Upper lobe of left lung (tissue), 4 donors: Measurements from ENCODE around the gene MEG3.

Experiments used
- CTCF ChIP-seq, 6 experiments: fragments of 450-650 bp in 4 of 6; fragments of 200-600 bp in 2 of 6; sonication (generic) in 2 of 6; IDR thresholded peaks; one replicate each; pipeline ENCODE4 v1.5.1; 2016 to 2019; ENCODE audit warnings: antibody characterized with exemption in 6 of 6
- POLR2A ChIP-seq, 4 donors: fragments of 450-650 bp; IDR thresholded peaks; one replicate each; pipeline ENCODE4 v1.5.1; 2016 to 2017; ENCODE audit warnings: antibody characterized with exemption in 4 of 4, mild to moderate bottlenecking in 2 of 4

- TF ChIP-seq POLR2A (IDR thresholded peaks at IDR 0.05): no peak
- no peak for TF ChIP-seq CTCF (IDR thresholded peaks at IDR 0.05)
Observed at GRCh38 chr14:100896369-100897060, 70.6 kb downstream of the MEG3 start.
